Osteocyte (in vitro differentiated cells): ENCODE measurements around the gene CD1C. TPM values are rescaled to one million over a fixed set of nuclear protein-coding genes. Genes with fewer than 3 reads are reported as not detected.

Experiments
- DNase-seq: peaks from one replicate; pipeline ENCODE4 v3.0.0; 2021; ENCODE audit warnings: mixed read lengths; ENCODE audit not compliant: unreplicated experiment; ENCODE audit errors: extremely low spot score
- H3K27ac Mint-ChIP-seq: one replicate; pipeline ENCODE4 v1.8.0; 2021; ENCODE audit warnings: mild to moderate bottlenecking, mixed read lengths; ENCODE audit not compliant: unreplicated experiment
- H3K27me3 Mint-ChIP-seq: one replicate; pipeline ENCODE4 v1.8.0; 2021; ENCODE audit warnings: mixed read lengths; ENCODE audit not compliant: unreplicated experiment
- H3K36me3 Mint-ChIP-seq: one replicate; pipeline ENCODE4 v1.8.0; 2021; ENCODE audit warnings: mixed read lengths; ENCODE audit not compliant: unreplicated experiment
- H3K4me1 Mint-ChIP-seq: one replicate; pipeline ENCODE4 v1.8.0; 2021; ENCODE audit warnings: mixed read lengths; ENCODE audit not compliant: unreplicated experiment
- H3K4me3 Mint-ChIP-seq: one replicate; pipeline ENCODE4 v1.8.0; 2021; ENCODE audit warnings: mild to moderate bottlenecking, moderate library complexity, mixed read lengths; ENCODE audit not compliant: unreplicated experiment
- H3K9me3 Mint-ChIP-seq: one replicate; pipeline ENCODE4 v1.8.0; 2021; ENCODE audit warnings: mixed read lengths; ENCODE audit not compliant: unreplicated experiment
- CTCF ChIP-seq: fragments of 200-600 bp; sonication (generic); IDR thresholded peaks from 2 replicates; pipeline ENCODE4 v1.5.0; 2021; ENCODE audit warnings: antibody characterized with exemption, mild to moderate bottlenecking, moderate library complexity
- total RNA-seq: library from RNA; stranded (reverse); gene quantifications from 2 replicates; pipeline ENCODE4 v1.2.1, GENCODE V29; 2021

CD1C gene
- total RNA-seq, 1 donor from 2014 or later = not detected

GRCh38 chr1:158290321-158290844 is 660 bp downstream of the CD1C start:
- TF ChIP-seq CTCF = no peak
- H3K27ac Mint-ChIP-seq = no peak overlapping the region
- no peaks in the 10 kb centered on the region for H3K36me3 Mint-ChIP-seq
- H3K4me1 Mint-ChIP-seq = no peaks in the 10 kb centered on the region
- peaks cover 2% of the 10 kb centered on the region for H3K27me3 Mint-ChIP-seq
- no peak overlapping the region for H3K4me3 Mint-ChIP-seq
- DNase-seq = no peak
- H3K9me3 Mint-ChIP-seq = no peaks in the 10 kb centered on the region

GRCh38 chr1:158295791-158296190 is 6.1 kb downstream of the CD1C start:
- DNase-seq = no peak
- TF ChIP-seq CTCF = no peak
- Mint-ChIP-seq H3K36me3 (no peaks in the 10 kb centered on the region), H3K4me1 (no peaks in the 10 kb centered on the region), H3K27ac (no peak overlapping the region), H3K27me3 (no peaks in the 10 kb centered on the region), H3K4me3 (no peak overlapping the region), H3K9me3 (peaks cover 16% of the 10 kb centered on the region)

GRCh38 chr1:158310623-158311022 is 20.9 kb downstream of the CD1C start:
- Mint-ChIP-seq H3K4me3 (no peak overlapping the region), H3K4me1 (no peaks in the 10 kb centered on the region), H3K9me3 (peaks cover 41% of the 10 kb centered on the region), H3K27me3 (no peaks in the 10 kb centered on the region), H3K36me3 (no peaks in the 10 kb centered on the region), H3K27ac (no peak overlapping the region)
- TF ChIP-seq CTCF = no peak
- no peak for DNase-seq

GRCh38 chr1:158311066-158311465 is 21.3 kb downstream of the CD1C start:
- Mint-ChIP-seq H3K27ac (no peak overlapping the region), H3K36me3 (no peaks in the 10 kb centered on the region), H3K4me1 (no peaks in the 10 kb centered on the region), H3K4me3 (no peak overlapping the region), H3K9me3 (peaks cover 38% of the 10 kb centered on the region), H3K27me3 (no peaks in the 10 kb centered on the region)
- no peak for TF ChIP-seq CTCF
- DNase-seq = no peak

GRCh38 chr1:158323866-158324265 is 34.1 kb downstream of the CD1C start:
- TF ChIP-seq CTCF = no peak
- Mint-ChIP-seq H3K9me3 (peaks cover 8% of the 10 kb centered on the region), H3K27me3 (no peaks in the 10 kb centered on the region), H3K27ac (no peak overlapping the region), H3K4me3 (no peak overlapping the region), H3K4me1 (no peaks in the 10 kb centered on the region), H3K36me3 (no peaks in the 10 kb centered on the region)
- DNase-seq = no peak
